GM21360 (cell line): ENCODE results near the gene FAM187B.

Experiments used
- ATAC-seq: cut with Tn5 transposase; IDR thresholded peaks from one replicate; pipeline ENCODE4 v1.9.1; 2021; ENCODE audit warnings: mild to moderate bottlenecking, moderate library complexity; ENCODE audit not compliant: unreplicated experiment

Gene FAM187B

DNA sequence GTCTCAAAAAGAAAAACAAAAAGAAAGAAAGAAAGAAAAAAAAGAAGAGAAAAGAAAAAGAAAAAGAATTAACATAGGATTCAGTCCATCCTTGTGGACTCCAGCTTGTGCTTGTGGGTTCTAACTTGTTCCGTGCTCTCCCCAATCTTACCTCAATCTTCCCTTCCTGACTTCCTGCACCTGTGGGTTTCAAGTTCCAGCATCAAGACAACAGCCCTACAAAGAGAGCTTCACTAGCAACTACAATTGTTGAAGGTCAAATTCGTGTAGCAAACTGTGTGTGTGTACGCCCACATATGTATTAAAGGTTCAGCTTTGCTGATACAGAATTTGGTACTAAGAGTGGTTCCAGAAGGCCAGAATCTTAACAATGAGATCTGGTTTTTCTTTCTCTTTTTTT, 48.7 kb downstream of the FAM187B start:
- no peak for ATAC-seq

GRCh38 chr19:35178701-35179100, 49.8 kb downstream of the FAM187B start:
- ATAC-seq, result no peak

DNA sequence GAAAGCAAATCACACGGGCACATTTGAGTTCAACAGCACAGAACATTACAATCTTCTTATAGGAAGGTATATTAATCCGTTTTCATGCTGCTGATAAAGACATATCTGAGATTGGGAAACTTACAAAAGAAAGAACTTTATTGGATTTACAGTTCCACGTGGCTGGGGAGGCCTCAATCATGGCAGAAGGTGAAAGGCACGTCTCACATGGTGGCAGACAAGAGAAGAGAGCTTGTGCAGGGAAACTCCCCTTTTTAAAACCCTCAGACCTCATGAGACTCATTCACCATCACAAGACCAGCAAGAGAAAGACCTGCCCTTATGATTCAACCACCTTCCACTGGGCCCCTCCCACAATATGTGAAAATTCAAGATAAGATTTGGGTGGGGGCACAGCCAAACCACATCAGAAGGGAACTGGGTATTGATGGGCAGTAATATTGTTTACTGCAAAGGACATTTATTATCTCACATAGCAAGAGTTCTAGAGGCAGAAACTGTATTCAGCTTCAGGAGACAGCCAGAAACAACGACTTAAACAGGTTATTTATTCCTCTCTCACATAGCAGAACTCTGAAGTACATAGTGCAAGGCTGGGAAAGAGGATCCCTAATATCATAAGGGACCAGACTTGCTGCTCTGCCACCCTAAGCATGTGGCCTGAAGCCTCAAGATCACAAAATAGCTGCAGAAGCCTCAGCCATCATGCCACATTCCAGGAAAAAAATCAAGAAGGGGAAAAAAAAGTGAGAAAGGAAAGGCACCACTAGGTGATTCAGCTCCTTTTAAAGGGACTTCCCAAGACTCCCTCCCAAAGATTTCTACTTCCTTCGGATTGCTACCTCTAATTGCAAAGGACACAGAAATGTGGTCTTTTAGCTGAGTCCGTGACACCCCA, 50.9 kb downstream of the FAM187B start:
- ATAC-seq, result no peak

DNA sequence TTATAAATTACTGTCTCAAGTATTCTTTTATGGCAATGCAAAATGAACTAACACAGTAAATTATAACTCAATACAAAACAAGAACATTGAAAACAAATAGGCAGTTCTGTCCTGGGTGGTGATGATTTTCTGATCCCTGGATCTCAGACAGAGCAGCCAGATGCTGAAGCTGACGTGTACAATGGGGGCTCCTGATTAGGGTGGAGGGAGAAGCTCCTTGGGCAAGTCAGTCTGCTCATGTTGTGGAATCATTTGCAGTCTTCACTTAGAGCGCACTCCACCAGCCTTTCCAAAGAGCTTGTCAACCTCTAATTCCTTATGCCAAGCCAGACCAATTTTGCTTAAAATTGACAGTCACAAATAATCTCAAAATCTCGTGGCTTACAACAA, 52.4 kb downstream of the FAM187B start:
- ATAC-seq, result no peak
